Neural progenitor cell (in vitro differentiated cells): ENCODE measurements around the gene CSRP1. TPM values are rescaled to one million over a fixed set of nuclear protein-coding genes. Genes with fewer than 3 reads are reported as not detected.

Source experiments
- DNase-seq: peaks from one replicate; pipeline ENCODE4 v3.0.0-alpha.2; 2016; ENCODE audit warnings: low spot score
- H2AFZ ChIP-seq: fragments of 200-600 bp; sonication (generic); replicated peaks from 2 replicates; pipeline ENCODE4 v1.6.1; 2016; ENCODE audit warnings: antibody characterized with exemption
- H3F3A ChIP-seq: fragments of 200-600 bp; sonication (generic); 2 replicates; pipeline ENCODE4 v1.6.1; 2016; ENCODE audit warnings: antibody characterized with exemption, low read depth
- H3K27ac ChIP-seq: fragments of 200-600 bp; sonication (generic); 2 replicates; pipeline ENCODE4 v1.5.1; 2016; ENCODE audit warnings: mild to moderate bottlenecking
- H3K27me3 ChIP-seq: fragments of 200-600 bp; sonication (generic); 2 replicates; pipeline ENCODE4 v1.6.1; 2016; ENCODE audit warnings: mild to moderate bottlenecking, moderate library complexity
- H3K36me3 ChIP-seq: fragments of 200-600 bp; sonication (generic); 2 replicates; pipeline ENCODE4 v1.5.1; 2016
- H3K4me1 ChIP-seq: fragments of 200-600 bp; sonication (generic); 2 replicates; pipeline ENCODE4 v1.6.1; 2016; ENCODE audit warnings: mixed run types
- H3K4me2 ChIP-seq: fragments of 200-600 bp; sonication (generic); 2 replicates; pipeline ENCODE4 v1.6.1; 2016
- H3K4me3 ChIP-seq: fragments of 200-600 bp; sonication (generic); 2 replicates; pipeline ENCODE4 v1.5.1; 2016
- H3K79me2 ChIP-seq: fragments of 200-600 bp; sonication (generic); 2 replicates; pipeline ENCODE4 v1.6.1; 2016; ENCODE audit warnings: low read depth
- H3K9ac ChIP-seq: fragments of 200-600 bp; sonication (generic); 2 replicates; pipeline ENCODE4 v1.6.1; 2016
- H3K9me3 ChIP-seq: fragments of 200-600 bp; sonication (generic); 2 replicates; pipeline ENCODE4 v1.5.1; 2016; ENCODE audit warnings: low read depth
- H4K20me1 ChIP-seq: fragments of 200-600 bp; sonication (generic); 2 replicates; pipeline ENCODE4 v1.6.1; 2016; ENCODE audit warnings: low read depth
- H3K27ac Mint-ChIP-seq: 3 replicates; pipeline ENCODE4 v1.8.0; 2021; ENCODE audit warnings: mixed read lengths
- H3K27me3 Mint-ChIP-seq: 2 replicates; pipeline ENCODE4 v1.8.0; 2022; ENCODE audit warnings: low read depth, mild to moderate bottlenecking, inconsistent platforms, moderate library complexity, mixed read lengths; ENCODE audit not compliant: insufficient read depth
- H3K36me3 Mint-ChIP-seq: 3 replicates; pipeline ENCODE4 v1.8.0; 2021; ENCODE audit warnings: mixed read lengths
- H3K4me1 Mint-ChIP-seq: 3 replicates; pipeline ENCODE4 v1.8.0; 2021; ENCODE audit warnings: mixed read lengths
- H3K4me3 Mint-ChIP-seq: 3 replicates; pipeline ENCODE4 v1.8.0; 2021; ENCODE audit warnings: mild to moderate bottlenecking, moderate library complexity, mixed read lengths
- H3K9me3 Mint-ChIP-seq: 3 replicates; pipeline ENCODE4 v1.8.0; 2020; ENCODE audit warnings: mixed read lengths
- EZH2 ChIP-seq: fragments of 200-600 bp; sonication (generic); IDR thresholded peaks from 2 replicates; pipeline ENCODE4 v1.6.1; 2017; ENCODE audit warnings: antibody characterized with exemption, mild to moderate bottlenecking, moderate library complexity
- EZH2phosphoT487 ChIP-seq: fragments of 200-600 bp; sonication (generic); IDR thresholded peaks from 2 replicates; pipeline ENCODE4 v1.6.1; 2017; ENCODE audit warnings: antibody characterized with exemption
- total RNA-seq: library from RNA; depleted of rRNA; stranded (reverse); fragments of >200 nt; gene quantifications from 2 replicates; pipeline ENCODE4 v1.2.3, GENCODE V29; 2015; ENCODE audit warnings: low replicate concordance
- TF ChIP-seq, protein P1 (sequence below): fragments of 200-600 bp; sonication (generic); IDR thresholded peaks from 2 replicates; pipeline ENCODE4 v1.5.1; 2017; ENCODE audit warnings: antibody characterized with exemption, mild to moderate bottlenecking

CSRP1 gene
- total RNA-seq, 1 donor from 2014 or later = 2.5 TPM

DNA sequence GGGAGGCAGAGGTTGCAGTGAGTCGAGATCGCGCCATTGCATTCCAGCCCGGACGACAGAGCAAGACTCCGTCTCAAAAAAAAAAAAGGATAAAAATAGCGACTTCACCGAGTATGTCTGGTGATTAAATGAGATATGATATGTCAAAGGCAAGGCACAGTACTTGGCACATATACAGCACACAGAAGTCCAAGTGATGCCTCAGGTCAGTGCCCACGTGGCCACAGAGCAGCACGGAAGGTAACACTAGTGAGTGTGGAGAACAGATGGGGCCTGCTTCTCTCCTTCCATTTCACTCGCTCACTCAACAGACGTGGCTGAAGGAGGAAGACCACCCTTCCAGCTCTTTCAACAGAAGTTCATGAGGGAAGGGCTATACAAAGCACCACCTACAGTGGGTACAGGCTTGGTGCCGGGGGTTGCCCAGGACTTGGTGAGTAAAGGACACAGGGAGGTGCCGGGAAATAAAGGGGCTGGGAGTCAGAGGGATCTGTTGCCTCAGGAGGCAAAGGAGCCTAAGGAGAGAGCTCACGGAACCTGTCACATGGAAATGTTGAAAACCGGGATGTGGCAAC lies 8.9 kb downstream of the CSRP1 start:
- no peaks in the 10 kb centered on the region for H3K9me3 ChIP-seq
- no peaks in the 10 kb centered on the region for H3K27me3 ChIP-seq
- H3K4me2 ChIP-seq = no peak overlapping the region
- H3K36me3 ChIP-seq = no peaks in the 10 kb centered on the region
- no peak overlapping the region for H3K27ac ChIP-seq
- H3K79me2 ChIP-seq = no peaks in the 10 kb centered on the region
- peaks cover 28% of the 10 kb centered on the region for H3F3A ChIP-seq
- no peak for TF ChIP-seq EZH2phosphoT487
- no peak for TF ChIP-seq EZH2
- TF ChIP-seq, protein P1, sequence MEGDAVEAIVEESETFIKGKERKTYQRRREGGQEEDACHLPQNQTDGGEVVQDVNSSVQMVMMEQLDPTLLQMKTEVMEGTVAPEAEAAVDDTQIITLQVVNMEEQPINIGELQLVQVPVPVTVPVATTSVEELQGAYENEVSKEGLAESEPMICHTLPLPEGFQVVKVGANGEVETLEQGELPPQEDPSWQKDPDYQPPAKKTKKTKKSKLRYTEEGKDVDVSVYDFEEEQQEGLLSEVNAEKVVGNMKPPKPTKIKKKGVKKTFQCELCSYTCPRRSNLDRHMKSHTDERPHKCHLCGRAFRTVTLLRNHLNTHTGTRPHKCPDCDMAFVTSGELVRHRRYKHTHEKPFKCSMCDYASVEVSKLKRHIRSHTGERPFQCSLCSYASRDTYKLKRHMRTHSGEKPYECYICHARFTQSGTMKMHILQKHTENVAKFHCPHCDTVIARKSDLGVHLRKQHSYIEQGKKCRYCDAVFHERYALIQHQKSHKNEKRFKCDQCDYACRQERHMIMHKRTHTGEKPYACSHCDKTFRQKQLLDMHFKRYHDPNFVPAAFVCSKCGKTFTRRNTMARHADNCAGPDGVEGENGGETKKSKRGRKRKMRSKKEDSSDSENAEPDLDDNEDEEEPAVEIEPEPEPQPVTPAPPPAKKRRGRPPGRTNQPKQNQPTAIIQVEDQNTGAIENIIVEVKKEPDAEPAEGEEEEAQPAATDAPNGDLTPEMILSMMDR = no peak
- H3K4me1 ChIP-seq = peaks cover 33% of the 10 kb centered on the region
- no peak overlapping the region for H2AFZ ChIP-seq
- no peak for DNase-seq
- Mint-ChIP-seq H3K4me3 (no peak overlapping the region), H3K36me3 (peaks cover 2% of the 10 kb centered on the region), H3K9me3 (peaks cover 4% of the 10 kb centered on the region), H3K4me1 (peaks cover 50% of the 10 kb centered on the region), H3K27ac (peak overlapping the region; percentile 46), H3K27me3 (peaks cover 11% of the 10 kb centered on the region)
- H3K4me3 ChIP-seq = no peak overlapping the region
- no peaks in the 10 kb centered on the region for H4K20me1 ChIP-seq
- no peak overlapping the region for H3K9ac ChIP-seq

DNA sequence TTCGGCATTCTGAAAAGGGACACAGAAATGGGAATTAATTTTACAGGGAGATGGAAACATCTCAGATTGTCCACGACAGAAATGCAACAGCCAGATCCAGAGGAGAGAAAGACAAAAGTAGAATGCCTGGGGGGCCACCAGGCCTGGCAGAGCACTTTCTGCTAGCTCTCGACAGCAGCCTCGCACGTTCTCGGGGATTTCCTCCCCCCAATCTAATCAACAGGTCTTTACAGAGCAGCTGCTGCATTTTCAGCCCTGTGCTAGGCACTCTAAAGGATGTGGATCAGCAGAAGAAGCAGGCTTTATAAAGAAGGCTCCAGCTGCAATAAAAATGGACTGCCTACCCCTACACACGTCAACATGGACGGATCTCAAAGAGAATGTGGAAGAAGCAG lies 10.6 kb downstream of the CSRP1 start:
- Histone ChIP-seq H3K79me2 (no peaks in the 10 kb centered on the region), H3K4me3 (no peak overlapping the region), H4K20me1 (no peaks in the 10 kb centered on the region), H3F3A (peaks cover 26% of the 10 kb centered on the region), H3K9ac (no peak overlapping the region), H3K27ac (no peak overlapping the region), H3K9me3 (no peaks in the 10 kb centered on the region), H2AFZ (peak overlapping the region; percentile 30), H3K4me2 (no peak overlapping the region), H3K36me3 (no peaks in the 10 kb centered on the region), H3K4me1 (peaks cover 33% of the 10 kb centered on the region), H3K27me3 (no peaks in the 10 kb centered on the region)
- H3K27me3 Mint-ChIP-seq = peaks cover 10% of the 10 kb centered on the region
- H3K36me3 Mint-ChIP-seq = peaks cover 4% of the 10 kb centered on the region
- peaks cover 44% of the 10 kb centered on the region for H3K4me1 Mint-ChIP-seq
- H3K9me3 Mint-ChIP-seq = peaks cover 4% of the 10 kb centered on the region
- DNase-seq = no peak
- no peak overlapping the region for H3K27ac Mint-ChIP-seq
- no peak for TF ChIP-seq EZH2phosphoT487
- TF ChIP-seq, protein P1 = no peak
- TF ChIP-seq EZH2 = no peak
- no peak overlapping the region for H3K4me3 Mint-ChIP-seq

DNA sequence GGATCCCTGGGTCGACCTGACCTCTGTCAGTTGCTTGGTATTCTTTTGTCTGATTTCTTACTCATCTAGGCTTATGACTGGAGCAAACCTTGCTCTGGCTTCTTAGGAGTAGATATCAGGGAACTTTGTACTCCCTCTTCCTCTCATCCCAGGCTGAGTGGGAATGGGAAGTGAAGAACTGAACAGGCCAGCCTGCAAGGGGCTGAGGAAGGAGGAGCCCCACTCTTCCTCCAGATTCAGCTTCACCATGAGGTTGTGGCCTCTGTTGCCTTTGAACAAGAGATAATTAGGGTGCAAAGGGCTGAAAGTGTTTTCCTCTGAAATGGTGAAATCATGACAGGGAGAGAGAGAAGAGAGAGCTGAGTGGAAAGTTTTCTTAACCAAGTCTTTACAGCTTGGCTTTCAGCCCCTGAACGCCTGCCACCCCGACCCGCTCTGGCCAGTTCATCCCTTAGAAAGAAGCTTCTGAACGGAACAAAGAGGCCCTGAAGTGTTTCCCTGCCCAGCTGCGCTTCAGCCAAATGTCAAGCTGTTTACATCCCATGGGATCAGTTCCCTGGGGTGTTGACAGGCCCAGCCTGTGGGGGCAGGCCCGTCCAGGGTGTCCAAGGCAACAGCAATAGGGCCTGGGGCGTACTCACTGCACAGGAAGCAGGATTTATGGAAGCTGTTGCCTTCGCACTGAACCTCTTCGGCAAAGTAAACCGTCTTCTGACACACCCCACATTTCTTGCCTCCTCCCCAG lies 11.2 kb downstream of the CSRP1 start:
- DNase-seq = peak; percentile 35
- H3K9me3 ChIP-seq = no peaks in the 10 kb centered on the region
- peak overlapping the region; percentile 44 for H3K4me2 ChIP-seq
- peak overlapping the region; percentile 59 for H3K27ac ChIP-seq
- H3K79me2 ChIP-seq = no peaks in the 10 kb centered on the region
- H3K9me3 Mint-ChIP-seq = peaks cover 4% of the 10 kb centered on the region
- no peak overlapping the region for H3K4me3 ChIP-seq
- peaks cover 10% of the 10 kb centered on the region for H3K27me3 Mint-ChIP-seq
- peaks cover 20% of the 10 kb centered on the region for H3F3A ChIP-seq
- no peaks in the 10 kb centered on the region for H4K20me1 ChIP-seq
- peak overlapping the region; percentile 63 for H2AFZ ChIP-seq
- H3K27ac Mint-ChIP-seq = peak overlapping the region; percentile 76
- no peak overlapping the region for H3K4me3 Mint-ChIP-seq
- H3K36me3 ChIP-seq = no peaks in the 10 kb centered on the region
- no peak overlapping the region for H3K9ac ChIP-seq
- H3K27me3 ChIP-seq = no peaks in the 10 kb centered on the region
- H3K4me1 ChIP-seq = peaks cover 28% of the 10 kb centered on the region
- TF ChIP-seq EZH2phosphoT487 (no peak), EZH2 (no peak)
- TF ChIP-seq, protein P1 = no peak
- peaks cover 4% of the 10 kb centered on the region for H3K36me3 Mint-ChIP-seq
- peaks cover 40% of the 10 kb centered on the region for H3K4me1 Mint-ChIP-seq
